Activated CD8-positive, alpha-beta memory T cell treated with anti-CD3 and anti-CD28 coated beads for 36 hours (primary cell): ENCODE data around the gene TEX29. TPM values are rescaled to one million over a fixed set of nuclear protein-coding genes. Genes with fewer than 3 reads are reported as not detected.

Experiments
- CTCF ChIA-PET: fragments of 350-600 bp; sonication (Branson Sonifier 250); formaldehyde crosslinking; loops from one replicate; lab custom pipeline; 2021; ENCODE audit warnings: antibody characterized with exemption; lab: Charles Lee
- POLR2A ChIA-PET: fragments of 350-600 bp; sonication (Branson Sonifier 250); formaldehyde crosslinking; loops from one replicate; lab custom pipeline; 2021; ENCODE audit warnings: antibody characterized with exemption; lab: Charles Lee
- total RNA-seq, 2 experiments: library from RNA; stranded (reverse); gene quantifications; one replicate each; pipeline ENCODE4 v1.2.3, GENCODE V29; 2021

Gene TEX29
- total RNA-seq, 2 experiments from 2014 or later = not detected

GRCh38 chr13:111287201-111287600 lies 33.2 kb upstream of the TEX29 start:
- POLR2A ChIA-PET = no interaction called here
- CTCF ChIA-PET = no interaction called here

- CTCF ChIA-PET = no interaction called here
- POLR2A ChIA-PET = no interaction called here
These were observed 32.2 kb upstream of the TEX29 start for GRCh38 chr13:111288276-111288675.

- CTCF ChIA-PET = no interaction called here
- POLR2A ChIA-PET = no interaction called here
These were observed 31.2 kb upstream of the TEX29 start for GRCh38 chr13:111289251-111289650.

GRCh38 chr13:111291908-111292307 lies 28.5 kb upstream of the TEX29 start:
- CTCF ChIA-PET = no interaction called here

GRCh38 chr13:111292710-111293485 lies 27.5 kb upstream of the TEX29 start:
- POLR2A ChIA-PET = no interaction called here
- CTCF ChIA-PET = interaction anchor here (1.2 kb wide), 1 partner anchor 11 kb away, joined by 3 read pairs; no protein-coding TSS in a partner anchor

More at GRCh38 chr13:111291908-111292307, 28.5 kb upstream of the TEX29 start:
- POLR2A ChIA-PET = no interaction called here

GRCh38 chr13:111295886-111296285 lies 24.6 kb upstream of the TEX29 start:
- CTCF ChIA-PET = no interaction called here

GRCh38 chr13:111296417-111296816 lies 24.0 kb upstream of the TEX29 start:
- CTCF ChIA-PET = no interaction called here
- POLR2A ChIA-PET = no interaction called here

More at GRCh38 chr13:111295886-111296285, 24.6 kb upstream of the TEX29 start:
- POLR2A ChIA-PET = no interaction called here

GRCh38 chr13:111298214-111298975 lies 22.0 kb upstream of the TEX29 start:
- CTCF ChIA-PET = no interaction called here
- POLR2A ChIA-PET = no interaction called here

- CTCF ChIA-PET = no interaction called here
These were observed 18.3 kb upstream of the TEX29 start for GRCh38 chr13:111302045-111302726.

GRCh38 chr13:111303559-111303958 lies 16.9 kb upstream of the TEX29 start:
- ChIA-PET CTCF (no interaction called here), POLR2A (no interaction called here)

More at GRCh38 chr13:111302045-111302726, 18.3 kb upstream of the TEX29 start:
- POLR2A ChIA-PET = no interaction called here

- ChIA-PET POLR2A (no interaction called here), CTCF (no interaction called here)
These were observed 16.3 kb upstream of the TEX29 start for GRCh38 chr13:111304041-111304544.

- ChIA-PET CTCF (no interaction called here), POLR2A (no interaction called here)
These were observed 15.7 kb upstream of the TEX29 start for GRCh38 chr13:111304603-111305289.

GRCh38 chr13:111312944-111313590 lies 7.4 kb upstream of the TEX29 start:
- POLR2A ChIA-PET = interaction anchor here (0.6 kb wide), 1 partner anchor 13 kb away, joined by 3 read pairs; no protein-coding TSS in a partner anchor
- CTCF ChIA-PET = no interaction called here

GRCh38 chr13:111313911-111314425 lies 6.5 kb upstream of the TEX29 start:
- POLR2A ChIA-PET = interaction anchor here (0.6 kb wide), 1 partner anchor 14 kb away, joined by 3 read pairs; no protein-coding TSS in a partner anchor
- CTCF ChIA-PET = no interaction called here

GRCh38 chr13:111314852-111315251 lies 5.6 kb upstream of the TEX29 start:
- POLR2A ChIA-PET = no interaction called here
- CTCF ChIA-PET = no interaction called here

GRCh38 chr13:111315347-111315995 lies 5.0 kb upstream of the TEX29 start:
- POLR2A ChIA-PET = no interaction called here
- CTCF ChIA-PET = no interaction called here

- POLR2A ChIA-PET = no interaction called here
- CTCF ChIA-PET = interaction anchor here (0.5 kb wide), 1 partner anchor 249 kb away, joined by 3 read pairs; no protein-coding TSS in a partner anchor
These were observed 4.2 kb upstream of the TEX29 start for GRCh38 chr13:111316161-111316730.
